HuH-7.5 (cell line): Measurements from ENCODE around the gene CCDC106.

Experiments
- DNase-seq: peaks from one replicate; pipeline ENCODE4 v3.0.0; 2011; ENCODE audit warnings: low spot score

CCDC106 gene

GRCh38 chr19:55696301-55697068, 48.5 kb downstream of the CCDC106 start:
- no peak for DNase-seq

GRCh38 chr19:55697069-55697440, 49.0 kb downstream of the CCDC106 start:
- no peak for DNase-seq

GRCh38 chr19:55697698-55698097, 49.7 kb downstream of the CCDC106 start:
- no peak for DNase-seq

- DNase-seq = no peak
Measured at GRCh38 chr19:55698256-55698655, 50.2 kb downstream of the CCDC106 start.

- no peak for DNase-seq
Measured at GRCh38 chr19:55699221-55699620, 51.2 kb downstream of the CCDC106 start.

GRCh38 chr19:55700813-55701212, 52.8 kb downstream of the CCDC106 start:
- DNase-seq = no peak

- no peak for DNase-seq
Measured at GRCh38 chr19:55702131-55702627, 54.2 kb downstream of the CCDC106 start.
